NCI-H128 (cell line): ENCODE measurements around the gene F2RL2.
A peak's percentile ranks its signal among the peaks of the same experiment; 100 is the strongest.
"Not testable (repeated sequence)": the region's sequence is repeated elsewhere in the genome, so short reads cannot be mapped to it uniquely, and the experiment has no call there.

Source experiments
- DNase-seq: peaks from one replicate; lab custom pipeline; 2025; ENCODE audit not compliant: unreplicated experiment; lab: John Stamatoyannopoulos, UW

F2RL2 gene

GRCh38 chr5:76622076-76622475 lies 1.1 kb downstream of the F2RL2 start:
- no peak for DNase-seq

GRCh38 chr5:76620166-76620565 lies 3.0 kb downstream of the F2RL2 start:
- no peak for DNase-seq

- DNase-seq, result no peak
Observed at GRCh38 chr5:76617675-76618074, 5.5 kb downstream of the F2RL2 start.

- DNase-seq, result no peak
Observed at GRCh38 chr5:76617229-76617628, 6.0 kb downstream of the F2RL2 start.

- DNase-seq, result no peak
Observed at GRCh38 chr5:76616206-76616605, 7.0 kb downstream of the F2RL2 start.

GRCh38 chr5:76615759-76616158 lies 7.4 kb downstream of the F2RL2 start:
- no peak for DNase-seq

GRCh38 chr5:76612942-76613341 lies 10.3 kb downstream of the F2RL2 start:
- DNase-seq, result no peak

GRCh38 chr5:76610196-76610595 lies 13.0 kb downstream of the F2RL2 start:
- no peak for DNase-seq

GRCh38 chr5:76608833-76609232 lies 14.4 kb downstream of the F2RL2 start:
- no peak for DNase-seq

- DNase-seq, result no peak
Observed at GRCh38 chr5:76607353-76607871, 15.8 kb downstream of the F2RL2 start.

GRCh38 chr5:76606701-76607100 lies 16.5 kb downstream of the F2RL2 start:
- DNase-seq, result no peak

- no peak for DNase-seq
Observed at GRCh38 chr5:76604838-76605237, 18.4 kb downstream of the F2RL2 start.

GRCh38 chr5:76603991-76604390 lies 19.2 kb downstream of the F2RL2 start:
- not testable (repeated sequence) for DNase-seq

GRCh38 chr5:76602094-76602726 lies 21.0 kb downstream of the F2RL2 start:
- no peak for DNase-seq

GRCh38 chr5:76601470-76601869 lies 21.7 kb downstream of the F2RL2 start:
- DNase-seq, result peak; percentile 15

- no peak for DNase-seq
Observed at GRCh38 chr5:76600716-76601115, 22.5 kb downstream of the F2RL2 start.

- no peak for DNase-seq
Observed at GRCh38 chr5:76598531-76598930, 24.7 kb downstream of the F2RL2 start.

- no peak for DNase-seq
Observed at GRCh38 chr5:76595755-76596481, 27.3 kb downstream of the F2RL2 start.

- DNase-seq, result no peak
Observed at GRCh38 chr5:76594107-76594506, 29.1 kb downstream of the F2RL2 start.

GRCh38 chr5:76592692-76593091 lies 30.5 kb downstream of the F2RL2 start:
- DNase-seq, result no peak

- no peak for DNase-seq
Observed at GRCh38 chr5:76591366-76591765, 31.8 kb downstream of the F2RL2 start.

GRCh38 chr5:76590027-76590426 lies 33.2 kb downstream of the F2RL2 start:
- no peak for DNase-seq

GRCh38 chr5:76586531-76586930 lies 36.7 kb downstream of the F2RL2 start:
- DNase-seq, result no peak
